ENCODE results near the gene NR5A2. TPM values are rescaled to one million over a fixed set of nuclear protein-coding genes. Genes with fewer than 3 reads are reported as not detected.

Gene NR5A2
- total and polyA plus RNA-seq, 2 donors from 2014 or later: 0.13 to 6.3 TPM

- intact Hi-C loops (cut with DNase I): no loop called here
- H3K9ac ChIP-seq (ENCODE audit: low read length in 3 of 3): no peak overlapping the region
- H3K36me3 ChIP-seq (ENCODE audit: control insufficient read depth in 2 of 3, insufficient read depth in 3 of 3, low read length in 3 of 3): no peaks in the 10 kb centered on the region
- no peak overlapping the region for H3K4me3 ChIP-seq (ENCODE audit: low read length in 3 of 3)
- no peak for FAIRE-seq
- no peak for DNase-seq
- H3K9me3 ChIP-seq (ENCODE audit: control insufficient read depth in 2 of 3, insufficient read depth in 1 of 3, low read length in 3 of 3): peaks cover 0 to 3% (median 0%) of the 10 kb centered on the region in 3 donors
- no peaks in the 10 kb centered on the region for H3K4me1 ChIP-seq (ENCODE audit: control insufficient read depth in 2 of 3, insufficient read depth in 2 of 3, low read depth in 1 of 3, low read length in 3 of 3)
- no peak overlapping the region for H3K27ac ChIP-seq (ENCODE audit: low read depth in 2 of 2, low read length in 2 of 2)
- no peaks in the 10 kb centered on the region for H3K27me3 ChIP-seq (ENCODE audit: control insufficient read depth, insufficient read depth, low read length)
- TF ChIP-seq, protein P1, sequence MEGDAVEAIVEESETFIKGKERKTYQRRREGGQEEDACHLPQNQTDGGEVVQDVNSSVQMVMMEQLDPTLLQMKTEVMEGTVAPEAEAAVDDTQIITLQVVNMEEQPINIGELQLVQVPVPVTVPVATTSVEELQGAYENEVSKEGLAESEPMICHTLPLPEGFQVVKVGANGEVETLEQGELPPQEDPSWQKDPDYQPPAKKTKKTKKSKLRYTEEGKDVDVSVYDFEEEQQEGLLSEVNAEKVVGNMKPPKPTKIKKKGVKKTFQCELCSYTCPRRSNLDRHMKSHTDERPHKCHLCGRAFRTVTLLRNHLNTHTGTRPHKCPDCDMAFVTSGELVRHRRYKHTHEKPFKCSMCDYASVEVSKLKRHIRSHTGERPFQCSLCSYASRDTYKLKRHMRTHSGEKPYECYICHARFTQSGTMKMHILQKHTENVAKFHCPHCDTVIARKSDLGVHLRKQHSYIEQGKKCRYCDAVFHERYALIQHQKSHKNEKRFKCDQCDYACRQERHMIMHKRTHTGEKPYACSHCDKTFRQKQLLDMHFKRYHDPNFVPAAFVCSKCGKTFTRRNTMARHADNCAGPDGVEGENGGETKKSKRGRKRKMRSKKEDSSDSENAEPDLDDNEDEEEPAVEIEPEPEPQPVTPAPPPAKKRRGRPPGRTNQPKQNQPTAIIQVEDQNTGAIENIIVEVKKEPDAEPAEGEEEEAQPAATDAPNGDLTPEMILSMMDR (IDR thresholded peaks at IDR 0.05; ENCODE audit: borderline replicate concordance, extremely low read depth, insufficient read depth): no peak
Observed at GRCh38 chr1:200213392-200213791, 185.9 kb downstream of the NR5A2 start.

- Histone ChIP-seq H3K9ac (ENCODE audit: low read length in 3 of 3) (no peak overlapping the region), H3K36me3 (ENCODE audit: control insufficient read depth in 2 of 3, insufficient read depth in 3 of 3, low read length in 3 of 3) (no peaks in the 10 kb centered on the region), H3K9me3 (ENCODE audit: control insufficient read depth in 2 of 3, insufficient read depth in 1 of 3, low read length in 3 of 3) (peaks cover 0 to 3% (median 0%) of the 10 kb centered on the region in 3 donors), H3K4me3 (ENCODE audit: low read length in 3 of 3) (no peak overlapping the region), H3K27me3 (ENCODE audit: control insufficient read depth, insufficient read depth, low read length) (no peaks in the 10 kb centered on the region), H3K4me1 (ENCODE audit: control insufficient read depth in 2 of 3, insufficient read depth in 2 of 3, low read depth in 1 of 3, low read length in 3 of 3) (no peaks in the 10 kb centered on the region), H3K27ac (ENCODE audit: low read depth in 2 of 2, low read length in 2 of 2) (no peak overlapping the region)
- TF ChIP-seq, protein P1 (IDR thresholded peaks at IDR 0.05; ENCODE audit: borderline replicate concordance, extremely low read depth, insufficient read depth): no peak
- FAIRE-seq: no peak
- intact Hi-C loops (cut with DNase I): no loop called here
- DNase-seq: no peak
Observed at GRCh38 chr1:200213921-200214320, 186.4 kb downstream of the NR5A2 start.

DNA sequence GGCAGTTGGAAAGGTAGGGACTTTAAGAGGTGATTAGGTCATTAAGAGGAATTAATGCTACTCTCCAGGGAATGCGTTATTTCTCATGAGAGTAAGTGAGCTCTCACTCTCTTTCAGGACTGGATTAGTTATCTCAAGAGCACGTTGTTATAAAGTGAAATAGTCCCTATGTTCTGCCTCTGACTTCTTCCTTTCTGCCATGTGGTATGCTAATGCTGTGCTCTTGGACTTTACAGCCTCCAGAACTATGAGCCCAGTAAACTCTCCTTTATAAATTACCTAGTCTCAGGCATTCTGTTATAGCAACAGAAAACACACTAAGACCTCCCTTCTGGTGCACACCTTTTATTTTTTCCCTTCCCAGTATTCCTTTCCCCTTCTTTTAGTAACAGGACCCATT, 187.8 kb downstream of the NR5A2 start:
- DNase-seq: no peak
- peaks cover 0 to 3% (median 0%) of the 10 kb centered on the region in 3 donors for H3K9me3 ChIP-seq (ENCODE audit: control insufficient read depth in 2 of 3, insufficient read depth in 1 of 3, low read length in 3 of 3)
- H3K4me3 ChIP-seq (ENCODE audit: low read length in 3 of 3): no peak overlapping the region
- TF ChIP-seq, protein P1 (IDR thresholded peaks at IDR 0.05; ENCODE audit: borderline replicate concordance, extremely low read depth, insufficient read depth): no peak
- H3K4me1 ChIP-seq (ENCODE audit: control insufficient read depth in 2 of 3, insufficient read depth in 2 of 3, low read depth in 1 of 3, low read length in 3 of 3): no peaks in the 10 kb centered on the region
- no peak overlapping the region for H3K27ac ChIP-seq (ENCODE audit: low read depth in 2 of 2, low read length in 2 of 2)
- H3K9ac ChIP-seq (ENCODE audit: low read length in 3 of 3): no peak overlapping the region
- no peaks in the 10 kb centered on the region for H3K36me3 ChIP-seq (ENCODE audit: control insufficient read depth in 2 of 3, insufficient read depth in 3 of 3, low read length in 3 of 3)
- no peaks in the 10 kb centered on the region for H3K27me3 ChIP-seq (ENCODE audit: control insufficient read depth, insufficient read depth, low read length)
- intact Hi-C loops (cut with DNase I): no loop called here
- no peak for FAIRE-seq

DNA sequence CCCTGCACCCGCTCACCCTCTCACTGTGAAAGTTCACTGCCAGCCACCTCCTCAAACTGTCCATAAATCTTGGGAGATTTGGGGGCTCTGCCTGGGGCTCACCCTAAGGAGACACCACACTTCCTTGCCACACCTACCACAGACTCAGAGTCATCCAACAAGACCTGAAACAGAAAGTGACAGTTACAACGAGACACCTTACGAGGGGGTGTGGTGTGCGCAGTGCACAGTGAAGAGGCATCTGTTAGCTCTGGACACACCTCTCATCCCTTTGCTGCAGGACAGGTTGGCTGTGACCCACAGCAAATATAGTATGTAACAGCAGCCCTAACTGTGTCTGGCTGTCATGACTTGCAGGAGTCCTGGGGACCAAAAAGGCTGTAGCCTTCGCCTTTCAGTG, 190.2 kb downstream of the NR5A2 start:
- no peak overlapping the region for H3K4me3 ChIP-seq (ENCODE audit: low read length in 3 of 3)
- no peaks in the 10 kb centered on the region for H3K27me3 ChIP-seq (ENCODE audit: control insufficient read depth, insufficient read depth, low read length)
- no peaks in the 10 kb centered on the region for H3K36me3 ChIP-seq (ENCODE audit: control insufficient read depth in 2 of 3, insufficient read depth in 3 of 3, low read length in 3 of 3)
- no peak overlapping the region for H3K9ac ChIP-seq (ENCODE audit: low read length in 3 of 3)
- FAIRE-seq: no peak
- H3K4me1 ChIP-seq (ENCODE audit: control insufficient read depth in 2 of 3, insufficient read depth in 2 of 3, low read depth in 1 of 3, low read length in 3 of 3): no peaks in the 10 kb centered on the region
- no peak for DNase-seq
- no peak overlapping the region for H3K27ac ChIP-seq (ENCODE audit: low read depth in 2 of 2, low read length in 2 of 2)
- intact Hi-C loops (cut with DNase I): no loop called here
- TF ChIP-seq, protein P1 (IDR thresholded peaks at IDR 0.05; ENCODE audit: borderline replicate concordance, extremely low read depth, insufficient read depth): no peak
- peaks cover 0 to 3% (median 0%) of the 10 kb centered on the region in 3 donors for H3K9me3 ChIP-seq (ENCODE audit: control insufficient read depth in 2 of 3, insufficient read depth in 1 of 3, low read length in 3 of 3)
